Osteocyte (in vitro differentiated cells): Measurements from ENCODE around the gene SH3BP4. TPM values are rescaled to one million over a fixed set of nuclear protein-coding genes. Genes with fewer than 3 reads are reported as not detected.

Experiments used
- DNase-seq: peaks from one replicate; pipeline ENCODE4 v3.0.0; 2021; ENCODE audit warnings: mixed read lengths; ENCODE audit not compliant: unreplicated experiment; ENCODE audit errors: extremely low spot score
- H3K27ac Mint-ChIP-seq: one replicate; pipeline ENCODE4 v1.8.0; 2021; ENCODE audit warnings: mild to moderate bottlenecking, mixed read lengths; ENCODE audit not compliant: unreplicated experiment
- H3K27me3 Mint-ChIP-seq: one replicate; pipeline ENCODE4 v1.8.0; 2021; ENCODE audit warnings: mixed read lengths; ENCODE audit not compliant: unreplicated experiment
- H3K36me3 Mint-ChIP-seq: one replicate; pipeline ENCODE4 v1.8.0; 2021; ENCODE audit warnings: mixed read lengths; ENCODE audit not compliant: unreplicated experiment
- H3K4me1 Mint-ChIP-seq: one replicate; pipeline ENCODE4 v1.8.0; 2021; ENCODE audit warnings: mixed read lengths; ENCODE audit not compliant: unreplicated experiment
- H3K4me3 Mint-ChIP-seq: one replicate; pipeline ENCODE4 v1.8.0; 2021; ENCODE audit warnings: mild to moderate bottlenecking, moderate library complexity, mixed read lengths; ENCODE audit not compliant: unreplicated experiment
- H3K9me3 Mint-ChIP-seq: one replicate; pipeline ENCODE4 v1.8.0; 2021; ENCODE audit warnings: mixed read lengths; ENCODE audit not compliant: unreplicated experiment
- CTCF ChIP-seq: fragments of 200-600 bp; sonication (generic); IDR thresholded peaks from 2 replicates; pipeline ENCODE4 v1.5.0; 2021; ENCODE audit warnings: antibody characterized with exemption, mild to moderate bottlenecking, moderate library complexity
- total RNA-seq: library from RNA; stranded (reverse); gene quantifications from 2 replicates; pipeline ENCODE4 v1.2.1, GENCODE V29; 2021

SH3BP4 gene
- total RNA-seq, 1 donor from 2014 or later, result 60.1 TPM

- H3K4me3 Mint-ChIP-seq, result no peak overlapping the region
- no peak for TF ChIP-seq CTCF
- H3K36me3 Mint-ChIP-seq, result peaks cover 7% of the 10 kb centered on the region
- no peak for DNase-seq
- H3K9me3 Mint-ChIP-seq, result no peaks in the 10 kb centered on the region
- peak overlapping the region; percentile 93 for H3K27ac Mint-ChIP-seq
- H3K27me3 Mint-ChIP-seq, result no peaks in the 10 kb centered on the region
- peaks cover 80% of the 10 kb centered on the region for H3K4me1 Mint-ChIP-seq
Observed at GRCh38 chr2:234983011-234983726, 31.4 kb downstream of the SH3BP4 start.

- Mint-ChIP-seq H3K27me3 (no peaks in the 10 kb centered on the region), H3K9me3 (no peaks in the 10 kb centered on the region), H3K4me3 (no peak overlapping the region), H3K36me3 (peaks cover 8% of the 10 kb centered on the region), H3K27ac (no peak overlapping the region), H3K4me1 (peaks cover 65% of the 10 kb centered on the region)
- TF ChIP-seq CTCF, result no peak
- no peak for DNase-seq
Observed at GRCh38 chr2:234985608-234986245, 33.9 kb downstream of the SH3BP4 start.

GRCh38 chr2:234986390-234986789, 34.6 kb downstream of the SH3BP4 start:
- no peak for DNase-seq
- no peaks in the 10 kb centered on the region for H3K9me3 Mint-ChIP-seq
- no peak overlapping the region for H3K27ac Mint-ChIP-seq
- no peak overlapping the region for H3K4me3 Mint-ChIP-seq
- H3K27me3 Mint-ChIP-seq, result no peaks in the 10 kb centered on the region
- TF ChIP-seq CTCF, result no peak
- H3K4me1 Mint-ChIP-seq, result peaks cover 63% of the 10 kb centered on the region
- H3K36me3 Mint-ChIP-seq, result peaks cover 8% of the 10 kb centered on the region

GRCh38 chr2:234986876-234987720, 35.3 kb downstream of the SH3BP4 start:
- Mint-ChIP-seq H3K4me3 (no peak overlapping the region), H3K4me1 (peaks cover 61% of the 10 kb centered on the region), H3K9me3 (no peaks in the 10 kb centered on the region), H3K27me3 (no peaks in the 10 kb centered on the region), H3K36me3 (peaks cover 12% of the 10 kb centered on the region), H3K27ac (no peak overlapping the region)
- no peak for DNase-seq
- no peak for TF ChIP-seq CTCF

- H3K27ac Mint-ChIP-seq, result no peak overlapping the region
- no peak overlapping the region for H3K4me3 Mint-ChIP-seq
- no peak for TF ChIP-seq CTCF
- H3K27me3 Mint-ChIP-seq, result no peaks in the 10 kb centered on the region
- DNase-seq, result no peak
- H3K36me3 Mint-ChIP-seq, result peaks cover 12% of the 10 kb centered on the region
- H3K9me3 Mint-ChIP-seq, result no peaks in the 10 kb centered on the region
- H3K4me1 Mint-ChIP-seq, result peaks cover 55% of the 10 kb centered on the region
Observed at GRCh38 chr2:234987754-234988153, 35.9 kb downstream of the SH3BP4 start.
